ENCODE results near the gene HAVCR2.

DNA sequence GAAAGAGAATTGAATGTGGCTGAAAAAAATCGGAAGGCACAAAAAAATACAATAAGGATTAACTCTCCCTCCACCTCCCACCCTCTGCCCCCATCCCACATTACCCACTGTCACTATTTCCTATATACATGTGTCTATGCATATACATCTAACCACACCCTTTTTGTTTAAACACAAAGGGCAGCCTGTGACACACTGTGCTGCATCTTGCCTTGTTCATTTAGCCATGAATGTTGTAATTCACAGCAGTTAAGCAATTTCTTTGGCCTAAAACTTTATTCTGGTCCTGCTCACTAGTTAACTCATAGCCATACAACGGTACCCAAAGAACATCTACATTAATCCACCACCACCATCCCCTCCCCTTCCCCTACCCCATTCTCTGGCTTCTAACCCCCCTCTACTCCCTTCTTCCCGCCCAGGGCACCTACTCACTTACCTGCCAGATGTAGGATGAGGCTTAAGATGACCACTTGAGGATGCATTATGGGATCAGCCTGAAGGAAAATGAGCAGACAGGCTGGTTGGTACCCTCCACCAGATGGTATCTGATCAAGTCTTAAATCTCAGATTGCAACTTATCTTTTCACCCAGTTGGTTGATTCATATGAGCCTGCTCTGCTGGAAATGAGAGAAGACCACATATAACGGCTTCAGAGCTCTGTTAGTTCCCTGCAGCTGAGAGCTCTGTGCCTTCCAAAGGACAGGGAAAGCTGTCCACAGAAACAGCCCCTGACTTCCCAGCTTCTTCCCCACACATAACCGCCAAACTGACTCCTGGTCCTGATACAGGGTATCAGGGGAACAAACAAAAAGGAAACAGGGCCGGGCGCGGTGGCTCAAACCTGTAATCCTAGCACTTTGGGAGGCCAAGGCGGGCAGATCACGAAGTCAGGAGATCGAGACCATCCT lies 51.1 kb downstream of the HAVCR2 start:
- TF ChIP-seq EZH2 (IDR thresholded peaks at IDR 0.05; ENCODE audit: borderline replicate concordance, low read length): no peak
- TF ChIP-seq, protein P1, sequence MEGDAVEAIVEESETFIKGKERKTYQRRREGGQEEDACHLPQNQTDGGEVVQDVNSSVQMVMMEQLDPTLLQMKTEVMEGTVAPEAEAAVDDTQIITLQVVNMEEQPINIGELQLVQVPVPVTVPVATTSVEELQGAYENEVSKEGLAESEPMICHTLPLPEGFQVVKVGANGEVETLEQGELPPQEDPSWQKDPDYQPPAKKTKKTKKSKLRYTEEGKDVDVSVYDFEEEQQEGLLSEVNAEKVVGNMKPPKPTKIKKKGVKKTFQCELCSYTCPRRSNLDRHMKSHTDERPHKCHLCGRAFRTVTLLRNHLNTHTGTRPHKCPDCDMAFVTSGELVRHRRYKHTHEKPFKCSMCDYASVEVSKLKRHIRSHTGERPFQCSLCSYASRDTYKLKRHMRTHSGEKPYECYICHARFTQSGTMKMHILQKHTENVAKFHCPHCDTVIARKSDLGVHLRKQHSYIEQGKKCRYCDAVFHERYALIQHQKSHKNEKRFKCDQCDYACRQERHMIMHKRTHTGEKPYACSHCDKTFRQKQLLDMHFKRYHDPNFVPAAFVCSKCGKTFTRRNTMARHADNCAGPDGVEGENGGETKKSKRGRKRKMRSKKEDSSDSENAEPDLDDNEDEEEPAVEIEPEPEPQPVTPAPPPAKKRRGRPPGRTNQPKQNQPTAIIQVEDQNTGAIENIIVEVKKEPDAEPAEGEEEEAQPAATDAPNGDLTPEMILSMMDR (IDR thresholded peaks at IDR 0.05; ENCODE audit: low read length): no peak
